HG03558 (cell line): ENCODE data around the gene LATS2.

Source experiments
- ATAC-seq: cut with Tn5 transposase; IDR thresholded peaks from one replicate; pipeline ENCODE4 v1.9.1; 2021; ENCODE audit warnings: moderate number of reproducible peaks; ENCODE audit not compliant: unreplicated experiment; ENCODE audit errors: extremely low read depth

LATS2 gene

GRCh38 chr13:21061029-21061763 is at the start of gene LATS2:
TSS of gene LATS2 (minus strand) at chr13:21061586. CDS start at chr13:21046026, 15,560 bp downstream.
- ATAC-seq = peak; percentile 62

- no peak for ATAC-seq
Observed at GRCh38 chr13:21109168-21109567, 47.8 kb upstream of the LATS2 start.

GRCh38 chr13:21106089-21106488 is 44.7 kb upstream of the LATS2 start:
- ATAC-seq = no peak

GRCh38 chr13:21104199-21105019 is 43.0 kb upstream of the LATS2 start:
- no peak for ATAC-seq

- ATAC-seq = no peak
Observed at GRCh38 chr13:21101865-21102576, 40.6 kb upstream of the LATS2 start.

- ATAC-seq = no peak
Observed at GRCh38 chr13:21100994-21101757, 39.8 kb upstream of the LATS2 start.

- no peak for ATAC-seq
Observed at GRCh38 chr13:21100211-21100610, 38.8 kb upstream of the LATS2 start.

GRCh38 chr13:21095311-21095710 is 33.9 kb upstream of the LATS2 start:
- no peak for ATAC-seq

- ATAC-seq = no peak
Observed at GRCh38 chr13:21089830-21090229, 28.4 kb upstream of the LATS2 start.

- no peak for ATAC-seq
Observed at GRCh38 chr13:21088534-21088933, 27.1 kb upstream of the LATS2 start.

GRCh38 chr13:21086929-21087328 is 25.5 kb upstream of the LATS2 start:
- ATAC-seq = no peak

GRCh38 chr13:21081926-21082325 is 20.5 kb upstream of the LATS2 start:
- ATAC-seq = no peak

GRCh38 chr13:21080593-21080891 is 19.2 kb upstream of the LATS2 start:
- no peak for ATAC-seq

- ATAC-seq = no peak
Observed at GRCh38 chr13:21079761-21080592, 18.6 kb upstream of the LATS2 start.

GRCh38 chr13:21079221-21079620 is 17.8 kb upstream of the LATS2 start:
- ATAC-seq = no peak

GRCh38 chr13:21078501-21078900 is 17.1 kb upstream of the LATS2 start:
- no peak for ATAC-seq

- ATAC-seq = no peak
Observed at GRCh38 chr13:21077788-21078353, 16.5 kb upstream of the LATS2 start.

- no peak for ATAC-seq
Observed at GRCh38 chr13:21077076-21077787, 15.8 kb upstream of the LATS2 start.

GRCh38 chr13:21076253-21076652 is 14.9 kb upstream of the LATS2 start:
- no peak for ATAC-seq
